ENCODE results near the gene ZPLD1.

The ZPLD1 gene

DNA sequence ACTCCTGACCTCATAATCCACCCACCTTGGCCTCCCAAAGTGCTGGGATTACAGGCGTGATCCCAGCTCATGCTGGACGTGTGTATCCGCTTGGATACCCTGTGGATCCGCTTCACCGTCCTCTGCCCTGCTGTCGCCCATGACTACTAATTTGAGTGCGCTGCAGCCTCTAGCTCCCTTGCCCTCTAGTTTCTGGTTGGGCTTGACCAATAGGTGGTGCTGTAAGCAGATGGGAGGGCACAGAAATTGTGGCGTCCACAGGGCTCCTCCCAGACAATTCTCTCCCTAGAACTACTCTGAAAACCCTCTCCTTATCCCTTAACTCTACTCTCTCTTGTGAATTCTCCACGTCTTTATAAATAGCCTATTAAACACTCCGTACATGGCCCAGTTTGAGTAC lies 36.2 kb downstream of the ZPLD1 start:
- no peak for DNase-seq

DNA sequence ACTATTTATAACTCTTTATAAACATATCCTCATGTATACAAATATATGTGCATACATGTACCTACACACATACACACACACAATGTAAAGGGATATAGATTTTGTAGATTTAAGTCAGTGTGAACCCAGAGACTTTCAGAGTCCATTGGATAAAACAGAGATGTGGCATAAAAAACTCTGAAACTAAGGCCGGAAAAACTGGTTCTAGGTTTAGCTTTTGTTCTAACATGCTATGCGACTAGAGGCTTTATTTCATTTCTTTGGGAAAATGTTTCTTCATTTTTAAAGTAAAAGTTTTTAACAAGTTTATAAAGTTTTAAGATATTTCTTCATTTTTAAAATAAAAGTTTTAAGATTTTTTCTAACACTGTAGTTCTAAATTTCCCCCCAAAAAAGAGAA lies 36.7 kb downstream of the ZPLD1 start:
- no peak for DNase-seq

DNA sequence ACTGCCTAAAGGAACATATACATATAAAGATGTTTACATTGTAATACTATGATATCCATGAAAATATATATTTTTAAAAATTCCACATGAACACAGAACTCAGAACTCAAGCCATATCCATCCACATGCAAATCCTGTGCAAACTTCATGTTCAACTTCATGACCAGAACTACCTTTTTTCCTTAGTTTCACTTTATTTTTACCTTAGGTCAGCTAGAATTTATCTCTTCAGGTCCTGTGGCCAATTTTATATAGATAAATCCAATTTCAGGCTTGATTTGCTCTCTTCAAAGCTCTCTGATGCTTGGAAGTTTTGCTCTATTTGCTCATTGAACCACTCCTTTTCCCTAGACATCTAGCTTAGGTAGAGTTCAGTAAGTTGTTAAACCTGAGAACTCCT lies 38.8 kb downstream of the ZPLD1 start:
- no peak for DNase-seq

DNA sequence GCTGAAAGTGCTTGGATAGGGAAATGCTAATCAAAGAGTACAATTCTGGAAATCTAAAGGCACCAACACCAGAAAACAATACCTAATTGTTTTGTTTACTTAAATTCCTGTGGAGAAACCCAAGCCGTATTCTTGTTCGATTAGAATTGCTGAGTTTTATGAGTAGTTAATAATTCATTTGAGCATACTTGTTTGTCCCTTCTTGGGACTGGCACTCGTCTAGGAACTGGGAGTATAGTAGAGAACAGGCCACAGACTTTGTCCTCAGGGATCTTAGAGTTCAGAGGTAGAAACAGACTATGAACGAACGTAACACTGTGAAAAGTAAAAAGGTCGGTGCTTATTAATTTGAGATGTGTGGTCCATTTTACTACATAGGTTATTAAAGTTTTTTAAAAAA lies 39.4 kb downstream of the ZPLD1 start:
- no peak for DNase-seq

DNA sequence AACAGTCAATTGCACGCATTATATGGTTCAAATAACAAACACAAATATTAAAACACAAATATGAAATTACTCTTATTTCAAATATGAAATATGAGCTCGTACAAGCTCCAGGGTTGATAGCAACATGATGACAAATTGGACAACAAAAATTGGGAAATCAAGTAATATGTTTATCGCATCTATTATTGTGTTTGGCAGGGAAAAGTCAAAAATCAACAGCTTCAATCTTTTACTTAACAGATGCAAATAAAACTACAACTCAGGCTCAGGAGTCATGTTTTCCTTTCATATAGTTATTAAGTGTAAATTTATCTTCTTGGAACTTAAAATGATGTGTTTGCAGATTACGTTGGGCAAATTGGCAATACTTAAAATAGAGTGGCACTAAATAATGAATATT lies 41.4 kb downstream of the ZPLD1 start:
- no peak for DNase-seq

DNA sequence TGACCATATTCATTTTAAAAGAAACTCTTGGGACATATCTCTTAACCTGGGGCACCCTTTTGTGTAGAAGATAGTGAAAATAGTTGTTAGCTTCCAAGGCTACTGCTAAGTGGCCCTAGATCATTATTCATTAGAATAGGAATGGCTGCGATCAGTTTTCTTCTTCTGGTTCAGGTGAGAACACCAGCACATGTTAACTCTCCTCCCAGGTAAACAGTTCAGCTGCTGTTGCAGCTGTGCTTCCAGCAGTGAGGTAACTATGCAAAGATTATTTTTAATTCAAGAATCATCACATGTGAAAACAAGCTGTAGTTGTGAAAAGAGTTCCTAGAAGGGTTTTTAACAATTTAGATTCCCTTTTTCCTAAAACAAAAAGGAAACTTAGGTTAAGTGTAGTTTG lies 43.3 kb downstream of the ZPLD1 start:
- DNase-seq: no peak

DNA sequence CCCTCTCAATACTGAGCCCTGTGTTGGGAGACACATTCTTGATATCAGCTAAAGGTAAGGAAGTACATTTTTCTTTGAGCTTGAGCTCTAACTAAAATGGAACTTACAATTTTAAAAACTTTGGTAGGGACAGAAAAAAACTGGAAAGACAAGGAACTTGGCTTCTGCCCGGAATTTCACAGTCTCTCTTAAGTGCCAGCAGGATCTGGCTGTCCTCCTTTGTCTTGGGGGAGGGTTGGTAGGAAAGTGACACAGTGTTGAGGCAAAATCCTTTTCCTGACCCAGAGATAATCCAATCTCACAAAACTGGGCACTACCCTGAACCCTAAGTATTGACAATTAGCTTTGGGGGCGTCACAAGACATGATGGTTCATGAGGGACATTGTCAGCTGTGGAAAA lies 45.3 kb downstream of the ZPLD1 start:
- no peak for DNase-seq

DNA sequence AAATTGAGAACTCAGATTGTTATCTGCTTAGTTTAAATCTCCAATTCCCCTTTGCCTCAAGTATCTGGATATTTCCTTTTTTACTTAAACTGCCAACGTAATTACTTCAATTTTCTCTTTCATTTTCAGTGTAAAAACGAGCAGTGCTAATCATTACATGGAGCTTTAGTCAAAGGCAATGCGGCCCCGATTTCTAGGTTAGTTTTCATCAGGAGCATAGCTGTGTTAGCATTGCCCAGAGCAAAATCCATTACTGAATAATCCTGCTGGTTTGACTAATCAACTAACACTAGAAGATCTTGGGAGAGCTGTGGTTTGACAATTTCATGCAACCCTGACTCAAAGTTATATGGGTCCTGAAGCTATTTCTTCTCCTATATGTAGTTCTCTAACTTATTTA lies 46.2 kb downstream of the ZPLD1 start:
- no peak for DNase-seq

DNA sequence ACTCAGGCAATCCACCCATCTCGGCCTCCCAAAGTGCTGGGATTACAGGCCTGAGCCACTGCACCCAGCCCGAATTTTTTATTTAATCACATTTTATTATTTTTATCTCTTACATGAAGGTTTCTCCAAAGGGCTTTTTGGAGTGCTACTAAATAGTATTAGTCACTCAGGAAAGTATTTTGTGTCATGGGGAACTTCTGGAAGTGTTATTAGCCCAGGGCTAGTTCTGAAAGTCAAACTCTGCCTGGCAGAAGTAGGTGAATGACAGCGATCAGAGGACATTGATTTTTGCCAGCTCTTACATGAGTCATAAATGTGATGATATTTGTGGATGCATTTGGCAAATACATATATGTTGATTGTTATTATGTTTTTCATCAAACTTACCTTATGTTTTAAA lies 48.7 kb downstream of the ZPLD1 start:
- no peak for DNase-seq

DNA sequence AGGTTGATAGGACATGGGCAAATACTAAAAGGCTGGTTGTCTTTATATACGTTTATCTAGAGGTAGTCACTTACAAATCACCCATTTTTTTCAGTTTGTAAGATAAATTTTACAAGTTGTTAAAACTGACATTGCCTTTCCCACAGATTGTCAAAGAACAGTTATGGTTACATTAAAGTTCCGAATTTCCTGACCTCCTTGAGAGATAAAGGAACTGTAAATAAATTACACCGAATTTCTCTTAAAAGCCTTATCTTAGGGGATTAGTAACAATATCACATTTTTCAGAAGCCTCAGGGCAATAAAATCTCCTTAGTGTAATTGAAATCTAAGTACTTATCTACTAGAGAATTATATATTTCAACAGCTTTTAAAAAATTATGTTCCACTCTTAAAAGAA lies 49.5 kb downstream of the ZPLD1 start:
- no peak for DNase-seq

DNA sequence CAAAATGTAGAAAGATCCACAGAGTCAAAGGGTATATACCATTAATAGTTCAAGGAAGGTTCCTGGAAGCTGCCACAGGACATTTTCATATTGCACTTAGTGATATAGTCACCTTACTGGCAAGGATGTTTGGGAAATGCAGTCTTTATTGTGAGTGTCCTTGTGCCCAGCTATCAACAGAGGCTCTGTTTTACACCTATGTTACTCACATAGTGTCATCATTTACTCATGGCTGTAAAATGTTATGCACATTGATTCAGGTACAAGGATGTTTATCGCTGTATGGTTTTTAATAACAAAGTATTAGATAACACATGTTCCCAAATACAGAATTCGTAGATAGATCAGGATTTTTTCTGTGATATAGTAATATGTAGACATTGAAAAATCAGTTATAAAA lies 50.9 kb downstream of the ZPLD1 start:
- DNase-seq: no peak

DNA sequence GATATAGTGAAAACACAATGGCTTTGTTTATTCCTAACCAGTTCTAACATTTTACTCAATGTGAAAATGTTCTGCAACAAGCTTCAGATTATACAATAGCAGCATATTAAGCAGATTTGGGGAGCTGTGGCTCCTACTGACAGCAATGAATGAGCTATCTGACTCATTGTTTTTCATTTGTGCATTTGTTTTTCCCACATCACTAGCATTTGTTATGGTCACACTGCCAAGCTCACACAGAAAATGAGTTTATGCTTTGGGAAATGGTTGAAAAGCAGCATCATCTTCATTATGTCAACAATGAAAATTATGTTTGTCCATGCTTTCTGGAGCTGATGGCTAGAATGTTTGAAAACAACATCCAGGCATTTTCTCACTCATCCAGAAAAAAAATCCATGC lies 53.5 kb downstream of the ZPLD1 start:
- DNase-seq: no peak

DNA sequence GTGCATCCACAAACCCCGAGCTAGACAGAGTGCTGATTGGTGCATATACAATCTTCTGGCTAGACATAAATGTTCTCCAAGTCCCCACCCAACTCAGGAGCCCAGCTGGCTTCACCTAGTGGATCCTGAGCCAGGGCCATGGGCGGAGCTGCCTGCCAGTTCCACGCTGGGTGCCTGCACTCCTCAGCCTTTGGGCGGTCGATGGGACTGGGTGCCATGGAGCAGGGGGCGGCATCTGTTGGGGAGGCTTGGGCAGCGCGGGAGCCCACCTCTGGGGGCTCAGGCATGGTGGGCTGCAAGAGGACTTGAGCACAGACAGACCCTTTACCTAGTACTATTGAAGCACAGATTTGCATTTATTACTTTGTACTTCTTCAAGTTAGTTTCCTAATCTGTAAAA lies 57.5 kb downstream of the ZPLD1 start:
- DNase-seq: no peak

DNA sequence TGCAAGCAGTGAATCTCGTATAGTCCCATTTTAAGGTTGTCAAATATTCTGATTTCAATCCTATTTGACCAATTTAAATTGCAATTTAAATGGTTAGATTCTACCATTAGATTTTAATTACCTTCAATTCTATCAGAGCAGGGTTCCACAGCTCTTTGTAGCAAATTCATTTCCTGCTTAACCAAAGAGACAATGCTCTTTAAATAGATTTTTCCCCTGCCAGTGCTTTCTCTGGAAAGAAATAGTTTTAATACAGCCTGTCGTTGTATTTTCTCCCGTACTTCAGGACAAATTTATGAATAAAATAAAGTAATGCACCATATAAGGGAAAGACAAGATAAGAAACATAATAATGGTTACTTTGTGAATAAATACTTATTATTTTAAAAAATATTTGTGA lies 62.8 kb downstream of the ZPLD1 start:
- no peak for DNase-seq

DNA sequence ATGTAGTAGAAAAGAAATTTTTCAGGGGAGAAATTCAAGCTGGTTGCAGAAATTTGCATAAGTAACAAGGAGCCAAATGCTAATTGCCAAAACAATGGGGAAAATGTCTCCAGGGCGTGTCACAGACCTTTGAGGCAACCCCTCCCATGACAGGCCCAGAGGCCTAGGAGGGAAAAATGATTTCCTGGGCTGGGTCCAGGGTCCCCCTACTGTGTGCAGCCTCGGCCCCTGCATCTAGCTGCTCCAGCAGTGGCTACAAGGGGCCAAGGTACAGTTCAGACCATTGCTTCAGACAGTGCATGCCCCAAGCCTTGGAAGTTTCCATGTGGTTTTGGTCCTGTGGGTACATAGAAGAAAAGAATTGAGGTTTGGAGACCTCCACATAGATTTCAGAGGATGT lies 70.7 kb downstream of the ZPLD1 start:
- no peak for DNase-seq

DNA sequence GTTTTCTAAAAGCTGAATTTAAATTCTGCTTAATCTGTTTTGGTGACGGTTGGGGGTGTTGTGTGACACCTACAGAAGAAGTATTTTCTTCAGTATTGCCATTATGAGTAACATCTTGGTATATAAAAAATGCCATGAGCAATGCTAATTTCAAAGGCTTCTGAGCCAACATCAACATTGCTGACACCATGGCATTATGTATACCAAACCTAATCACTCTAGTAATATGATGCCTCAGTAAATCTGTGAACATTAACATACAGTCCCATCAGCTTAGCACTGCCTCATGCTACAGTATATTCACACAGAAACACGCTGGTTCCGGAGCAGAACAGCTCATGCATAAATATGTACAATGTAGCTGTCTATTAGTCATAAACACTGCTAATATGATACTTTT lies 75.8 kb downstream of the ZPLD1 start:
- DNase-seq: no peak

DNA sequence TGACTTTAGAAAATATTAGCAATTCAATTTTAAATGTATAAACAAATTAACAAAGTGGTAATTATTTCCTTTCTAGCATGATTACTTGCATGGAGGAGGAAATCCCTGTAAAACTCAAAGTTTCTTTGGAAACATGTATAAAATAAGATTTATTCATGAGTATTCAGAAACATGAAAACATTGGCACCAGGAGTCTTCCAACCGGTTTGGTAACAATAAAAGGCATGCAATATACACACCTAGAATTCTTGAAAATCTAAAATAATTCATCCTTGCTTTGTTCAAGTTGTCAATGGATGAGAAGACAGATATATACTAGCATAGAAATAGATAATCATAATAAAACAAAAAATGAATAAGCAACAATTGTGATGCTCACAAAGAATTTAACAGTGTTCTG lies 76.4 kb downstream of the ZPLD1 start:
- DNase-seq: no peak

DNA sequence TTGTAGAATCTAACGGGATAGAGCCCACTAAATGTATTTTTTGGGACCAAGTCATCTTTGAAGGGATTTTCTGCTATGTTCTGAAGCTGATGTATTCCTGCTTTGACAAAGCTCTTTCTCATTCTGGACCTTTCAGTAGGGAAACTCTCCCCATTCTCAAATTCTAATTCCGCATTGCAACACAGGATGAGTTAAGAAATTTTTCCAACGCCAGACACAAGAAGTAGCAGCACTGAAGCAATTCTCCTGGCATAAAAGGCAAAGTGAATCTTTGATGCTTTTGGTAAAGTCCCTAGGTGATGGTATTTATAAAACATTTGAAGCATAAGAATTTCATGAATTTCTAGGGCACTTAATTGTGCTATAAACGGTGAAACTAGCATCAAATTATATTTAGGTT lies 76.8 kb downstream of the ZPLD1 start:
- DNase-seq: no peak

DNA sequence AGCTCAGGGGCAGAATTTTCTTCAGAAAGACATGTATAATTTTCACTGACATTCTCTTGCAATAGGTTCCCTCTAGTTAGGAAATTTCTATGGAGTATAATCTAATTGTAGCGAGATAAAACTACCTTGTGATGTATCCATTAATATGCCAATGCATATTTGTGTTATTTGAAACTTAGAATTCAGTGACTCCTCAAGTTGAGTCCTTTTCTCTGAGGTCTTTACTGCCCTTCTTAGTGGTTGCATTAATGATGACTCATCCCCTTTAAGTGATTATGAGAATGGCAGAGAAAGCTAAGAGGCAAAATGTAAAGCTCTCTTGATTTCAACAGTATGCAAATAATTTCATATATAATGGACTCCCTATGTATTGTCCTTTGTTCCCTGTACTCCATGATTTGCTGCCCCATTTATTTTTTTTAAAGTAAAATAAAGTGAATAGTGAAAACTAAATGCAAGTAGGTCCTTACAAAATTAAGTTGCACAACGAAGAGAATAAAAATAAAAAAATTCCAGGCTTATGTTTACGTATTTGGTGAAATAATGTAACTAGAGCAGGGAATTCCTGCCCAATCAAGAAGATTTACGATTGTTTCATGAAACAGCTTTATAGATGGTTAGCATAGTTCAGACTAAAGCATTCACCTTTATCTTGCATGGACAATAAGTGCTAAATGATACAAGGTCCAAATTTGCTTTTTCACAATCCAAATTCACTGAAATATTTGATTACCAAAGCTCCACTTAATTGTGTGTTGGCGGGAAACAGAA lies 78.1 kb downstream of the ZPLD1 start:
- DNase-seq: no peak

DNA sequence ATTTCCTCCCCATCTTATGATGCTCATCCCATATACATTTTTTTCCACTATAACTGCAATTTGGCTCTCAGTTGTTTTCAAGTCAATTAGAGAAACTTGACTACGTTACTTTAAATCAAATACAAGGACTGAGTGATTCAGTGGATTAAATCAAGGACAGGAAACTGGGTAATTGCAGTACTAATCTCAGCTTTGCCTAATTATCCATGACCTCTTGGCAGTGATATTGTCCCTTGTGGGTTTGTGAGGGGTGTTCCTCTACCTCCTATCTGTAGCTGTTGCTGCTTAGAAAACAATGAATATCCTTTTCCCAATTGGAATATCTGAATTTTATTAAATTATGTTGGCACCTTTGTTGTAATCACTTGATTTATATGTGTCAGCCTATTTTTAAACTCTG lies 79.4 kb downstream of the ZPLD1 start:
- DNase-seq: no peak

DNA sequence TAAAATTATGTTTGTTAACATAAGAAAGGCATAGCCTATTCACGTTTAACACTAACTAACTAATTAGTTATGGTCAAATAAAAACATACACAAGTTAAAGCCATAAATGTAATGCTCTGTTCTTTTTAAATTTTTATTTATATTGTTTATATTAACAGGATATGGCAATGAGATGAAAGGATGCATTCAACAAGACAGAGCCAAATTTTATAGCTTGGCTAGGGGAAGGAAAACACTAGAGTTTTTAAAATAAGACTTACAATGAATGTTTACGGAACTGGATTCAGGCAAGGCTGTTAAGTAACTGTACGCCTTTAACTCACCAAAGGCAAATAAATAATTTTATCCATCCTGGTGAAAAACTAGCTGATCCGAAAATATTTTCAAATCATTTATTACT lies 86.4 kb downstream of the ZPLD1 start:
- no peak for DNase-seq

DNA sequence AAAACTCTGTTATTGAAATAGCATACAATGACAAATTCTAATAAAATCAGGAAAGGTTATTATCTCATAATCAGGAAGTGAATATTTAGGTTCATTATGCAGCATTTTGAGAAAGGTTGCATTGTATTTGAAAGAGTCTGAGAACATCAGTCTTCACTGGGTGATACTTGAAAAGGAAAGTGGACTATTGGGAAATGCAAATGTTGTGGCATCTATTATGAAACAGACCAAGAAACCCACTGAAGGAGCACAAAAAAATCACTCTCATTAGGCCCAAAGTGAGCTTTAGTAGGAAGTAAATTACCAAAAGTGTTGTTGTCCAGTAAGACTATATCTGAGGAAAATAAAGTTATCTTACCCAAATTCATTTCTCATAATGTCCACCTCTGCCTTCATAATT lies 90.8 kb downstream of the ZPLD1 start:
- no peak for DNase-seq

DNA sequence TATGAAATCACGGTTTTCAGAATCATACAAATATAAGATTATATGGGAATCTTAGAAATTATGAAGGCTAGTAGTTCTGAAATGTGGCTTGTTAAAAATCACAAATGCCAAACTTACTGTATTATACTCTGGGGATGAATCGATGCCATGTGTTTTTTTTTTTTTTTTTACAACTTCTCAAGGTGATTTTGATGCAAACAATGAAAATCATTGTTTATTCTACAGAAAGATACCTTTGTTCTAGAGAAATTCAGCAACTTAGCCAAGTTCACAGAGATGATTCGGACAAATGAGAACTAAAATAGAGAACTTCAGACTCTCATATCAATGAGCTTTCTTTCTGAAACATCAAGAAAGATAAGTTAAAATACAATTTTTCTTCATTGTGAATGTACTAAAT lies 92.0 kb downstream of the ZPLD1 start:
- DNase-seq: no peak

DNA sequence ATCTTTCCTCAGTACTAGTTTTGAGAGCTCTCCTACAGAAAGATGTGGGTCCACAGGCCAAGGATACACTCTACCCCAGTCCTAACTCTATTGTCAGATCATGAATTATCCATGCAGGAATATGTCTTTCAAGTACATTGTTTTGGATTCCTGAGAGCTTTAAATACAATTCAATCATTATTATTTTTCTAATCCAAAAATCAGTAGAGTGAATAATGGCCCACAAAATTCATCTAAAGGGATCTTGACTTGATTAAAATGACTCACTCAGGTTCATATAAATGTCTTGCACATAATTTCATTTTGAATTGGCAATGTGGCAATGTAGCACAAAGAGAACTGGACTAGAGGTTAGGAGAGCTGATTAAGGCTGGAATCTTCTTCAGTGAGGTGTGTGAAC lies 93.9 kb downstream of the ZPLD1 start:
- DNase-seq: no peak

Data from activated CD4-positive, alpha-beta T cell treated with anti-CD3 and anti-CD28 coated beads for 48 hours (primary cell).